Effector CD8-positive, alpha-beta T cell (primary cell): ENCODE data around the gene LRRC59.
"Not testable (repeated sequence)": the region's sequence is repeated elsewhere in the genome, so short reads cannot be mapped to it uniquely, and the experiment has no call there.

ENCODE experiments used
- DNase-seq: peaks from one replicate; lab custom pipeline; 2025; lab: John Stamatoyannopoulos, UW

LRRC59 gene

GRCh38 chr17:50424996-50425681, 27.8 kb upstream of the LRRC59 start:
- no peak for DNase-seq

- DNase-seq: no peak
These were observed 27.1 kb upstream of the LRRC59 start for GRCh38 chr17:50424246-50424995.

GRCh38 chr17:50423553-50424159, 26.3 kb upstream of the LRRC59 start:
- no peak for DNase-seq

DNA sequence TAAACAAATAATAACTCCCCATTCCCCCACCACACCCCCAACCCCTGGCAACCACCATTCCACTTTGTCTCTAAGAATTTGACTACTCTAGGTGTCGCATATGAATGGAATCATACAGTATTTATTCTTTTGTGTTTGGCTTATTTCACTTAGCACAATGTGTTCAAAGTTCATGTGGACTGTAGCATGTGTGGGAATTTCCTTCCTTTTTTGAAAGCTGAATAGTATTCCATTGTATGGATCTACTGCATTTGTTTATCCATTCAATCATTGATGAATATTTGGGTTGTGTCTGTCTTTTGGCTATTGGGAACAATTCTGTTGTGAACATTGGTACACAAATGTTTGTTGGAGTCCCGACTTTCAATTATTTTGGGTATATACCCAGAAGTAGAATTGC, 25.4 kb upstream of the LRRC59 start:
- no peak for DNase-seq

DNA sequence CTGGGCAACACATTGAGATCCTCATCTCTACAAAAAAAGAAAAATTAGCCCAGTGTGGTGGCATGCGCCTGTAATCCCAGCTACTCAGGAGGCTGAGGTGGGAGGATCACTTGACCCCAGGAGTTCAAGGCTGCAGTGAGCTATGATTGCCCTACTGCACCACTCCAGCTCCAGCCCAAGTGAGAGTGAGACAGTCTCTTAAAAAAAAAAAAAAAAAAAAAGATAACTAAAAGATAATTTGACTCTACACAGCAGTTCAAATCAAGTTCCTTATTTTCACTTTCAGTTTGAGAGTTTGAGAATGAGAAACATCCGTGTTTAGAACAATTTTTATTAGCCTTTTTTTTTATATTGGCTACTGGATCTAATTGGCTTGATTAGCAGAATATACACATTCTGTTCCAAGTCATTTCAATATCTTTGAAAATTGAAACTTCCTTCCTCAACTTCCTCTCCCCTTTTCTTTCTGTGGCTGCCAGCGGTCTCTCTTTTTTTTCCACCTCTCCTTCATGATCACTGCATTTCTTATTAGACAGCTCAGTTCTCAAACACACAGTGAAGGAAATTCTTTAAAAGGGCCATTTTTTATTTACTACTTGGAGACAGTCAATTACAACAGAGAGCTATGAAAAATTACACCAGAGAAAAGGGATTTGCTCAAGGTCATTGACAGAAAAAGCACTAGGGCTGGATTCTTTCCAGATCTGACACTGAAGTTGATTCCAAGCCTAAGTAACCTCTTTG, 24.2 kb upstream of the LRRC59 start:
- no peak for DNase-seq

GRCh38 chr17:50420419-50421112, 23.2 kb upstream of the LRRC59 start:
- no peak for DNase-seq

DNA sequence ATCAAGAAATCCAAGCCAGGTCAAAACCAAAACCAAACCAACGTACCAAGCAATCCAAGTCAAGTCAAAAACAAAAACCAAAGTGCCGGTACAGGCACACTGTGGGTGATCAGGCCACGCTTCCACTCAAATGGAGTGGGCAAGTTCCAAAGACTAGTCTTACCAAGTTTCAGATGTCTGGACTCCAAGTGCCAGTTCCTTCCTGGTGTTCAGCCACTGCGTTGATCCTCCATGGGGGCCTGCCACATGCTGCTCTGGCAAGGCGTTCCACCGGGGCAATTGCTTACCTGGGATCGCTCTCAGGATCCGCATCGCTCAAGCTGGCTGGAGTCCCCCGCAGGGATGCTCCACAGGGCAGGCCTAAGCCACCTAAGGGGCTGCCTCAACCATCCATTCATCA, 22.3 kb upstream of the LRRC59 start:
- not testable (repeated sequence) for DNase-seq

DNA sequence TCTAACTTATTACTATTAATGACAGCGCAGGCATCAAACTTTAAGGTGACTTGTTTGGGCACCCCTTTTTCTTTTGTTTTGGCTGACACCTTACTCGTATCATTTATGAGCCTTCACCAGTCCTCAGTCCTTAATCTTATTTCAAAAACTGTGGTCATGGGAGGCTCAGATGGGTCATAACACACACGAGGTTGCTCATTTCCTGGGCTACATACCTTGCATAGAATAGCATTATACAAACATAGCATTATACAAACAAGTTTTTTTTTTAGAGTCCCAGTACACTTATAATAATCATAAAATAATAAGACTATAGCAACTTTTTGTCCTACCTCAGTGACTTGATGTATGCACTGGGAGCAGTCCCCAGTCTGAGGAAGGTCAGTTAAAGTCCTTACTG, 17.5 kb upstream of the LRRC59 start:
- no peak for DNase-seq

GRCh38 chr17:50412188-50412732, 14.9 kb upstream of the LRRC59 start:
- DNase-seq: no peak

DNA sequence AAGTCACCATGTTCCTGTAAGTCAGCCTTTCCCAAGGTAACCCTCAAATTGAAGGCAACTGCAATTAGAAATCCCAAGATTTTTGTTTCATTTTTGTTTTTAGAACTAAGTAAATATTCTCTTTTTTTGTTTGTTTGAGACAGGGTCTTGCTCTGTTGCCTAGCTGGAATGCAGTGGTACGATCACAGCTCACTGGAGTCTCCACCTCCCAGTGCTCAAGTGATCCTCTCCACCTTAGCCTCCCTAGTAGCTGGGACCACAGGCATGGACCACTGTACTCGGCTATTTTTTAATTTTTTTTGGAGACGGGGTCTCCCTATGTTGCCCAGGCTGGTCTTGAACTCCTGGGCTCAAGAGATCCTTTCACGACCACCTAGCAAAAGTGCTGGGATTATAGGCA, 10.6 kb upstream of the LRRC59 start:
- no peak for DNase-seq

- DNase-seq: no peak
These were observed 9.3 kb upstream of the LRRC59 start for GRCh38 chr17:50406578-50406977.

DNA sequence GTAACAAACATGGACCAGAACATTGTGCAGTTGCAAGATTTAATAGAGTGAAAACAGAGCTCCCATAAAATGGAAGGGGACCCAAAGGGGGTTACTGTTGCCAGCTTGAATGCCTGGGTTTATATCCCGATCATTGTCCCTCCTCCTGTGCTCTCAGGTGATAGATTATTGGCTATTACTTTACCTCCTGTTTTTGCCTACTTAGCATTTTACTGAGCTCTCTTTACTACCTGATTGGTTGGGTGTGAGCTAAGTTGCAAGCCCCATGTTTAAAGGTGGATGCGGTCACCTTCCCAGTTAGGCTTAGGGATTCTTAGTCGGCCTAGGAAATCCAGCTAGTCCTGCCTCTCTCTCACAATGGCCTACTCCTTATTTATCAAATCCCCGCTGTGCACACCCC, 8.0 kb upstream of the LRRC59 start:
- not testable (repeated sequence) for DNase-seq

DNA sequence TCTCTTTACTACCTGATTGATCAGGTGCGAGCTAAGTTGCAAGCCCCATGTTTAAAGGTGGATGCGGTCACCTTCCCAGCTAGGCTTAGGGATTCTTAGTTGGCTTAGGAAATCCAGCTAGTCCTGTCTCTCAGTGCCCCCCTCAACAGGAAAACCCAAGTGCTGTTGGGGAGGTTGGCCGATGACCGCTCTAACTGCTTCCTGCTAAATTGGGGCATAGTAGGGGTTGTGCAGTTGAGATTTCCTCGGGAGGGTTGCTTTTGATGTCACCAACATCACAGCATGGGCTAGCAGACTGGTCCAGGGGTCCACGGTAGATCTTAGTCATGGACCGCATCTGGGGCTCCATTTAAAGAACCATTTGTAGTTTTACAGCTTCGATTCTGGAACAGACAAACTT, 2.3 kb upstream of the LRRC59 start:
- not testable (repeated sequence) for DNase-seq

GRCh38 chr17:50398672-50399071, 1.3 kb upstream of the LRRC59 start:
- DNase-seq: not testable (repeated sequence)

DNA sequence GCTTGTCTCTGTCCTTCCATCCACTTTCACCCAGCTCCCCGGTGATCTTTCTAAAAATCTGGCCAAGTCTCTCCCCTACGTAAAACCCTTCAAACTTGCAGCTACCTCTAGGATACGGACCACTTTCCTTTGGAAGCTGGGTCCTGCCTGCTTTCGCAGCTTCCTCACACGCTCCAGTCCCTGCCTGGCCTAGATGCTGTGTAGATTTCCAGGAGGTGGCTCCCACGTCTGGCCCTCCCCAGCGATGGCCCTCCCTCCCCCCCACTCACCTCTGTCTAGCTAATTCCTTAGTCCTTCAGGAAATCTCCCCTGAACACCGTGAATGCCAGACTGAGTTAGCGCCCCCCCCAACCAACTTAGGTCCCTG, 579 bp upstream of the LRRC59 start:
- no peak for DNase-seq

- no peak for DNase-seq
These were observed 837 bp downstream of the LRRC59 start for GRCh38 chr17:50396261-50397110.

DNA sequence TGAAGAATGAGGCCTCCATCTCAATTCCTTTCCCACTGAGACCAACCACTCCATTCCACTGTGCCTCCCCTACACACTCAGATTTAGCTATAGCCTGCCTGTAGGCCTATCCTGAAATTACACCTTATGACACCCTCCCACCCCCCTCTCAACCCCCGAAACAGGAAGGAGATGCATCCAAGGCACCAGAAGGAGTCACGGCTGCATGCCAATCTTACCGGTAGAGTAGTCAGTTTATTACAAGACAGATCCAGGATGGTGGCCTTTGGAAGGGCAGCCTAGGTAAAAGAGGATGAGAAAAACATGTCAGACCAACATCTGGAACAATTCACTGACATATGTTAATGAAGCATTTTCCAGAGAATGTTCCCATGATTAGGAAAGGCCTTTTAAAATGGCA, 2.6 kb downstream of the LRRC59 start:
- no peak for DNase-seq

DNA sequence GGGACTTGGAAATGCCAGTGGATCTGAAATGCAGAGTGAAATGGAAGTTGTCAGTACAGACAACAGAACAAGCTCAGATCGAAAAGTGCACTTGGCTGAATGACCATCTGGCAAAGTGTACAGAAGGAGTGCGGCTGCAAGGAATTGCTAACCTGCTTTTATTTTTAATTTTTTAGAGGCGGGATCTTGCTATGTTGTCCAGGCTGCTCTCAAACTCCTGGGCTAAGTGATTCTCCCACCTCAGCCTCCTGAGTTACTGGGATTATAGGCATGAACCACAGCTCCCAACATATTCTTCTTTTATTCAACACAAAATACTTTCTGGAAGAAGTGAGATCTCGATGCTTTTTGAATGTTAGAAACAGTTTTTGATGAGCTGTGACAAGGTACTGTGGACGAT, 3.6 kb downstream of the LRRC59 start:
- DNase-seq: no peak

DNA sequence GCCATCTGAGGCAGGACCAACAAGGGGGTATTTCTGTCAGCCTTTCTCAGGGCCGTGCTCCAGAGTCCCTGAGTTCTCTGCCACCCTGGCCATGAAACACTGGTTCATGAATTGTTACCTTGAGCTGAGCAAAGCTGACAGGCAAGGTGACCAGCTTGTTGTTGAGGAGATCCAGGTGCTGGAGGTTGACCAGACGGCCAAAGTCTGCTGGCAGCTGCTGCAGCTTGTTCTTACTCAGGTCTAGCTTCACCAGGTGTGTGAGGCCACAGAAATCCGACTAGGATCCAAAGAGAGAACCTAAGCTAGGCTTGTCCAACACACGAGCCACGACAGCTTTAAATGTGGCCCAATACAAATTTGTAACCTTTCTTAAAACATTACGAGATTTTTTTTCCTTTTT, 4.7 kb downstream of the LRRC59 start:
- no peak for DNase-seq

DNA sequence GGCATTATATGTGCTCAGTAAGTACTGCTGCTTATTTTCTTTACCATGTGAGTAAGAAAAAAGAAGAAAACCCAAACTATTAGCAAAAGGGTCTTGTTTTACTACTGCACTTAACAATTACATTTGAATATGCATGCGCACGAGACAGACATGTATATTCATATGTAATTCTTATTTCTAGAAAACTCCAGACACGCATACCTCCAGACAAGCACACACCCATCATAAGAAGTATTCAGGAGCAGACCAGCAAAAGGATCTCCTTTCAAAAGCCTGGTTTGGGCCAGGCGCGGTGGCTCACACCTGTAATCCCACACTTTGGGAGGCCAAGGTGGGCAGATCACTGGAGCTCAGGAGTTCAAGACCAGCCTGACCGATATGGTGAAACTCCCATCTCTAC, 7.8 kb downstream of the LRRC59 start:
- DNase-seq: no peak

DNA sequence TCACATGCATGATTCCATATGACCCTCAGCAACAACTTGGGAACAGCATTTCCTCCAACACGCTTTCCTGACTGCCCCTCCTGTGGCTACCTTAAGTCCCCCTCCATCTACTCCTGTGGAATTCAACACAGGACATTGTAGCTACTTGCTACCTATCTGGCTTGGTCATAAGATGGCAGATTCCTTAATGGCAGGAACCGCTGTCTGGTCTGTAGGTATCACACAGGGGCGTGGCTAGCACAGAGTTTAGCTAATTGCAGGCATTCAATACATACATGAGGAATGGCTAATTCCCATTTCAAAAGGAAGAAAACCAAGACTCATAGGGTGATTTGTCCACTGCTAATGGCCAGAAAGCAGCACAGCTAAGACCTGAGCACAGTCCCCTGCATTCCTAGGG, 8.6 kb downstream of the LRRC59 start:
- no peak for DNase-seq
